Stimulated activated naive CD4-positive, alpha-beta T cell treated with Interleukin-2 at 50 U/mL for 16 hours (primary cell): ENCODE data around the gene RTL10.
"Not testable (repeated sequence)": the region's sequence is repeated elsewhere in the genome, so short reads cannot be mapped to it uniquely, and the experiment has no call there.

ENCODE experiments used
- DNase-seq: peaks from one replicate; lab custom pipeline; 2025; lab: John Stamatoyannopoulos, UW

RTL10 gene

DNA sequence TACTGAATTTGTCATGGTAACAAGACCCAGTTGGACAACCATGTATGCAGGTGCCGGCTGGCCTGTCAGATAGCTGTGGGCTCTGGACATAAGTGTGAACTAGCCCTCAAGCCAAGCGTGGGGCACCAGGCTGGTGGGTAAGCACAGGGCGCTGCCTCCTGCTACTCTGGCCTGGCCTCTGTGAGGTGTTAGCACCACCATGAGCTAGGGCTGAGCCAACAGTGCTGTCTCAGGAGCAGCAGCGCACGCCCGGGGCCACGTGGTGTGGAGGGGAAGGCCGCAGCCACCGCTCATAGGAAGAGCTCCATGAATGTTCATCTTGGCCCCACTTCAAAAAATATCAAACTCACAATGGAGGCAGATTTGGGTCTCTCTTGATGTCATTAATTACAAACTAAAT, 35.3 kb upstream of the RTL10 start:
- DNase-seq, result no peak

DNA sequence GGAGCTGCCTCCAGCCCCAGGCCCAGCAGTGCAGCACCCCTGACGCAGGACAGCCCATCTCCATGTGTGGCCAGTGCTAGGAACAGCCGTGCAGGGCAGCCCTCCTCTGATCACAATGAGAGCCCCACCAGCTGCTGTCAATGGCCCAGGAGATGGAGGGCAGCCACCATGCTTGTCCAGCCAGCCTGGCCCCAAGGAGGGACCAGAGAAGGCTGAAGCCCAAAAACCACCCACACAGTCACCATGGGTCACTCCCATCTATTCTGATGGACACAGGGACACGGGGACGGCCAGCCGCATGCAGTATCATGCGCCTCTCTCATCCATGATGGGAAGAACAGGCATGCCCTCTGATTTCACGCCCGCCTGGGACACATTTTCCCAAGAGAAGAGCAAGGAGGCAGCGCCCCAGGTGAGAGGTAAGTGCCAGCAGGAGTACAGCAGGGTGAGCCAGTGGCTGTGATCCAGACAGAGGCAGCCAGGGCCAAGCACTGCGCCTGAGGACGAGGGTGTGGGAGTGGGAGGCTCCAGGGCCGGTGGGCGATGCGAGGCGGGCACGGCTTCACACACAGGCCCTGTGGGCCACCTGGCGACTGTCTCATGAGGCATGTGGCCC, 33.6 kb upstream of the RTL10 start:
- no peak for DNase-seq

DNA sequence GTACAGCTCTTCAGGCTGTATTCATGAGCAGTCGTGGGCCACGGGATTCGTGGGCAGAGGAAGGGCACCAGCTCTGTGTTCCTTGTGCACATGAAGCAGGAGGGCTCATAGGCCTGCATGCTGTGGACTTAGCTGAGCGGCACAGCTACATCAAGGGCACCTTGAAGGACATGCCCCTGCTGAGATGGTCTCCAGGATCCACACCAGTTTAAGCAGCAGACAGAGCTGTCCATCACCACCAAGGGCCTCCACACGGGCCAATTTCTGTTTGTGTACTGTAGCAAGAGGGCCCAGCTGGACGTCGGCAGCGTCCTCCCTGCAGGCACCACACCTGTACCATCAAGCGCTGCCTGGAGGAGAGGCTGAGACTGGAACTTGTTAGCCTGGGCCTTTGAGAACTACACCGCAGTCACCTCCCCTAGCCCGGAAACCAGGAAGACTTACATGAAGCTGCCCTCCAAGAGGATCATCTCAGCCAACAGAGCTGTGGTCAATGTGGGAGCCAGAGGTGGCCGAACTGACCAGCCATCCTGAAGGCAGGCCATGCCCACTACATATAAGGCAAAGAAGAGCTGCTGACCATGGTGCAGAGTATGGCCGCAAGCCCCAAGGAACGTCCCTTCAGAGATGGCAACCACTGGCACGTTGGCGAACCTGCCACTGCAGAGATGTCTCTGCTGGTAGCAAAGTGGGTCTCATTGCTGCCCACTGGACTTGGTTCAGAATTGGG, 32.7 kb upstream of the RTL10 start:
- DNase-seq, result no peak

DNA sequence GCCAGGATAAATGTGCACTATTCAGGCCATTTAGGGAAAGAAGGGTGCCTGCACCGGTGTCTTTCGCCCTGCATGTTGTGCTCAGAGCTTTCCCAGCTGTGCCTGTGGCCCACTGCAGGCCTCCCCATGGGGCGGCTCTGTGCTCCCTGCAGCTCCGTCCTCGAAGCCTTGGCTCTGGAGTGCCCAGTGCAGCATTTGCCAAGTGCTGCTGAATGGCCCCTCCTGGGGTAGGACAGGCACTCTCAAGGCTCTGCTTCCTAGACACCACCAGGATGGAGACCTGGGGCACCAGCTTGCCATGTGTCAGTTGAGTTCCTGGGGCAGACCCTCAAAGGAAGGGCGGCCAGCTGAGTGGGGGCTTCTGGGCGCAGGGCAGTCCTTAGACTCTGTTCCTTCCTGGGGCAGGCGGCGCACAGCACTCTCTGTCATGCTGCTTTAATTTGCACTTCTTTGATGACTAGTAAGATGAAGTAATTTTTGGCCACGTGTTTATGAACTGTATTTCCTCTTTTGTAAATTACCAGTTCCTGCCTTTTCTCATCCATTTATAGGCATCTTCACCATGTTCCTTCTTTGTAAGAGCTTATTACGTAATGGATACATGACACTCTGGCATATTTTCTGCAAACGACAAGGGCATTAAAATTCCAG, 32.1 kb upstream of the RTL10 start:
- no peak for DNase-seq

DNA sequence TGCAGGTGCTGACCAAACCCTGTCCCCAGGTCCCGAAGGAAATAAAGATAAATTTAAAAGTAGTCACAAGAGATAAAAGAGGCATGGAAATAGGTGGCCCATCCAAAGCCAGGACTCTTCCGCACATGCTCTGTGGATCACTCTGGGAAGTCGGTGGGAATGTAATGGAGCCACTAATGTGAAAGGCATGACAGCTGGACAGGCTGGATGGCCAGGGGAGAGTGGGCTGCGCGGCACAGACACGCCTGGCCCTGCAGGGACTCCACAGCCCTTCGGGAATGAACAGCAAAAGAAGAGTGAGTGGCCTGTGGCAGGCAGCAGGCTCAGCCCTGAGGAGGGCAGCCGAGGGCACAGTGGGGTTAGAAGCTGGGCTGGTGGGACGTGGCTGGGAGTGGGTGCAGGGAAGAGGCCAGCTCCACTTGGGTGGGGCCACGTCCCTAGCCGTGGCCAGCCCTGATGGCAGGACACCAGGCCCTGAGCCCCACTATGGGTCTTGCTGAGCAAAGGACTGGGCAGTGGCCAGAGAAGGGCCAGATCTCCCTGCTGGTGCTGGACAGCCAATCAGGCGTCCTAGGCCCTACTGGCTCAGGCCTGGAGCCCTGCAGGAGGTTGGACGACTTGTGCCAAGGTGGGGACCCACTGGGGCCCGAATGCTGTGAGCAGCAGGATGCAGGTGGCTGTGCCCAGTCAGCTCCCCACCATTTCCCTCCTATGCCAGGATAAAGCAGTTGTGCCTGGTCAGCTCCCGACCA, 31.3 kb upstream of the RTL10 start:
- DNase-seq, result no peak

DNA sequence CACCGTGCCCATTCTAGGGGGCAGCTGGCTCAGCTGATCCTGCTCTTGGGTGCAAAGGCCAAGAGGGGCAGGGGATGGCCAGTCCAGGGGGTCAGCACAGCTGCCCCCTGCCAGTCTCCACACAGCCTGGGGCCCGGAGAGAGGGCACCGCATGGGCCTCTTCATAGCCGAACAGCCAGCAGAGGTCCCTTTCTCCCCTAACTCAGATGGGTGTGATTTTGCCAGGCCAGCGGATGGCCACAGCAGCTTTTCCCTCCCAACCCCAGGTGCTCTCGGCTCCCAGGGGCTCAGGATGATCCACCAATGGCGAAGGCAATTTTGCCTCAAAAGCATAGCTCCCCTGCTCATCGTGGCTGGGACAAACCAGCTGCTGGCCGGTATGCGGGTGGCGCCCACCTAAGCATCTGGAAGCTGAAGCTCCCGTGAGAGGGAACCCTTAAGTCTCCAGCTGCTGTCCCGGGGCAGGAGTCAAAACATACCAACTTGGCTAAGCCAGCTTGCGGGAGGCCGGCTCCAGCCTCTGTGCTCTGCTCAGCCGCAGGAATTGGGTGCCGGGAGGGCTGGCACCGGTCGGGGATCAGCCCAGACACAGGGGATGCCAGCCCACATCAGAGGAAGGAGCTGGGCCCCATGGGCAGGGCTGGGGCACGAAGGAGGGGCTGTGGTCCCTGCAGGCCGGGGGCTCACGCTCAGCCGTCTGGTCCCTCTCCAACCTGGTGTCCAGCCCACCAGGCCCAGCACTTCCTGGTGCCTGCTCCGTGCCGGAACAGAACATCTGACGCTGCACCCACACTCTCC, 30.5 kb upstream of the RTL10 start:
- no peak for DNase-seq

DNA sequence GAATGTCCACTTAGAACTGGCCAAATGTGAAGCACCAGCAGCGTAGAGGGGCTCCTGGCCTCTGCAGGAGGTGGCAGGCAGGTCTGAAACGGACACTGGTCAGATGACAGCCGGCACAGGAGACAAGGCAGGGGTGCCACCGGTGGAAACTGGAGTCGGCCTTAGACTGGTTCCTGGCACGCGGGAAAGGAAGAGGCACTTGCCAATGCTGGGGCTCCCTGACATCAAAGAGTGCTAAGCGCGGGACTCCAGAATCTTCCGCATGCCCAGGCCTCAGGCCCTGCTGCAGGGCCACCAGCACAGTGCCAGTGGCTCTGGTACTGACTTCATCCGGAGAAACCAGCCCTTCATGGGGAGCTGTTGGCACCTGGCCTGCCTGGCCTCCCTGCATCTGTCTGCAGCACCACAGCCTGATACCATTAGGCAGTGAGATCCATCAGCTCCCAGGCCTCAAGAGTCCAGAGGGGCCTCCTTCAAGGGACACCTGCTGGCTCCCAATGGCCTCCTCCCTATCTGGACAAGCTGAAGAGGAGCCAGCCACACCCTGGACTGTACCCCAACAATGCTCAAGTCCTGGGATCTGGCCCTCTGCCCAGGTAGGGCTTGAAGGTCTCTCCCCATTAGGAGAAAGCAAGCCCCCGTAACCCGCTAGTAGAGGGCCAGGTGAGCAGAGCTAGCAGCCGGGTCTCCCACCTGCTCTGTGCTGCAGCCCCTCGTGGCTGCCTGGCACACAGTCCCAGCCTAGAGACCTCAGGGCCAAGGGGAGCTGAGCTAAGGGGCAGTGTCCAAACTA, 29.7 kb upstream of the RTL10 start:
- no peak for DNase-seq

DNA sequence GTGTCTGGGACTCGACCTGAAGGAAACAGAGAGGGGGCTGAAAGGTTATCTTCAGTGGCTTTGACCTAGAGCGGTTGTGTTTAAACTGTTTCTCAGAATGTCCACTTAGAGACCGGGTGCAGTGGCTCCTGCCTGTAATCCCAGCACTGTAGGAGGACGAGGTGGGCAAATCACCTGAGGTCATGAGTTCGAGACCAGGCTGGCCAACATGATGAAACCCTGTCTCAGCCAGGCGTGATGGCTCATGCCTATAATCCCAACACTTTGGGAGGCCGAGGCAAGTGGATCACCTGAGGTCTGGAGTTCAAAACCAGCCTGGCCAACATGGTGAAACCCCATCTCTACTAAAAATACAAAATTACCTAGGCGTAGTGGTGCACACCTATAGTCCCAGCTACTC, 28.8 kb upstream of the RTL10 start:
- DNase-seq, result not testable (repeated sequence)

DNA sequence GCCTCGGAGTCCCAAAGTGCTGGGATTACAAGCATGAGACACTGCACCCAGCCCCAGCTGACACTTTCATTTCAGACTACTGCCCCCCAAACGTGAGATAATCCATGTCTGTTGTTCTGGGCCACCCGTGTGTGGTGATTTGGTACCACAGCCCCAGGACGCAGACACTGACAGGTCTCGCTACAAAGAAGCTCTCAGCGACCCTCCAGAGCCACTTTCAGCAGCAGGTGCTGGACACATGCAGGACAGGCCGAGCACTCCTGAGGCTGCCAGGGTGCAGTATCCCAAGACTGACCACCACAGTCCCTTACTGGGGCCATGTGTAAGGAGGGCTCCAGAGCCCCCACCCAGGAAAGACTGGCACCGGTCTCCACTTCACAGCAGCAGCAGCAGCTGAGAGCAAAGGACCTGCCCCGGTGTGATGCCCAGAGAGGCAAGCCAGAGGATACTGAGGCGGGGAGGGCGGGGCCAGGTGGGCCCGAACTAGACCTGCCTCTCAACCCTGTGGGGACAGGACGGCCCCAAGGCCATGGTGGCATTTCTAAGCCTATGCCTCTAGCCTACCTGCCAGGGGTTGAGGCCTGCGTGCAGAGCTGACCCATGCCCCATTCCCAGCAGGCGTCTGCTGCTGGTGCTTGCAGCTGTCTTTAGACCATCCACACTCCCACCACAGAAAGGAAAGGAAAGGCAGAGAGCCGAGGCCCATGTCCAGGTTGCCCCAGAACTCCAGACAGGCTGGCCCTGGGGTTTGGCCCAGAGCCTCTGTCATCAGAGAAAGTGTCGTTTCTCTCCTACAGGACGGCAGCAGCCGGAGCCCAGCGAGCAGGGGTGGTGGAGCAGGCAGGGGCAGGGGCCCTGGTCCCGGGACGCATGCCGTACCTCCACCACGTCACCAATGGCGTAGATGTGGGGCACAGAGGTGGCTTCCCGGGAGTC, 28.0 kb upstream of the RTL10 start:
- DNase-seq, result no peak

DNA sequence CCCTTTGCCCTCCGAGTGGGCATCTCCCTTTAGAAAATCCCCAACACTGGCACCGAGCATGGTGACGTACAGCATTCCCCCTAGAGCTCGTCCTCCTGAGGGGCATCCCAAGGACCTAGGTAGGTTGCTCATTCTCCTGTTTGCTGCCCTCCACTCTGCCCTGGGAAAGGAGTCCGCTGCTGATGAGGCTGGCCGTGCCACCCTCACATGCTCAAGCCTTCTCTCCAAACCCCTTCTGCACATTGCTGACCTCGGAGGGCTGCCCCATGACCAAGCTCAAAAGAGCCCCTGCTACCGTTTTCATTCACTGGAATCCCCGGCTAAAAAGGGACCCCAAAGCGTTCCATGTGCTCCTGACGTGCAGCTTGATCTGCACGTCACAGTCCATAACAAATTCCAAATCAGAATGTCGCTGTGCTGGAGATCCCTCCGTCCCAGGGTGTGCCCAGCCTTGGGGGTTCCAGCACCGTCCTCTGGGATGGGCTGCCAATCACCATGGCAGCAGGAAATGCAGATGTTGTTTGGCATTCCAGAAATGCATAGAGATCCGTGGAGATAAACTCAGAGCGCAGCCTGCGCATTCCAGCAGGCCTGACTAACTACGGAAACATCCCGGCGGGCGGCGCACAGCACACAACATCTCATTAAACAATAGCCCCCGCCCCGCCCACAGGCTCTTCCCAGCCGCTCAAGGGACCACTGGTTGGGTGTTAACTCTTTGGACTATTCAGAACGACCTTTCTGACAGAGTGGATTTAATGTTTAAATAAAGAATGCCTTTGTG, 26.3 kb upstream of the RTL10 start:
- DNase-seq, result no peak

DNA sequence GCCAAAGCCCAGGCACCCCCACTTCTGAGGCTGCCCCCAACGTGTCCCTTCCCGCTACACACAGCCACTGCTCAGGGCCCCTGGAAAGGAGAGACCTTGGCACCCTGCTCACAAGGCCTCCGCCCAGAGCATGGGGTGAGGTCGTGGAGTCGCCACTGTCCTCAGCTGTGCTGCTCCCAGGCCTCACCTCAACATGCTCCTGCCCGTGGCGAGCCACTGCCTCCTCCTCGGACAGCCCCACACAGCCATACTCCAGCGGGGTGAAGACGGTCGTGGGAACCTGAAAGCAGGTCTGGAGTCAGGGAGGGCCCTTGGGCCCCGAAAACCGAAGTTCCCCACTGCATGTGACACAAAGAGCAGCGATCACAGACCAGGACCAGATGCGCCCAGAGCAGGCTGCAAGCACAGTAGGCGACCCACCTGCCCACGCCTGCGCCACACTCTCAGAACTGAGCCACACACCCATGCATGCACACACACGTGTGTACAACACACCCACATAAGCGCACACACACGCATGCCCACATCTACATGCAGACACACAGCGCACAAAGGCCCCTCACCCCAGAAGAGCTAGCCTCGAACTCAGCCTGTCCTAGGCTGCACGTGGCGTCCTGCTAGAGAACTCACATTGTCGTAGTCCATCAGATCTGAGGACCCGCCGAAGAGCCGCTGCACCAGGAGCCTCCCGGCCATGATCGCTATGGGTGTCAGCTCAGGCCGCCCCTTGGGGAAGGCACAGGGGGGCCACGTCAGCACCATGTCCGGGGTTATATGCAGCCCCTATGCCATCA, 25.5 kb upstream of the RTL10 start:
- no peak for DNase-seq

DNA sequence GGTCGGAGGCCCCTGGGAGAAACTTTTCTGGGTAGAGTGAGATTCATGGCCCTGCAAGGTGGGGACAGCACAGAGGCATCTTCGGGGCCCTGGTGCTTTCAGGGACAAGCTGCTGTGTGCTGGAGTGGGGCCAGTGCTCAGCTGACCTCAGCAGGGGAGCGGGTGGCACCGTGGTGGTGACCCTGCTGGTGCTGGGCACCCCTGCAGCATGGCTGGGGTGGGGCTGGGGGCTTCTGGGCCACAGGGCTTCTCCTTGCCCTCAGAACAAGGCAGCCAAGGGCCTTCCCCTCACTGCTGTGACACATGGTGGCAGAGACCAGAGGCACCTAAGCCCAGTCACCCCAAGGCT, 24.9 kb upstream of the RTL10 start:
- no peak for DNase-seq

DNA sequence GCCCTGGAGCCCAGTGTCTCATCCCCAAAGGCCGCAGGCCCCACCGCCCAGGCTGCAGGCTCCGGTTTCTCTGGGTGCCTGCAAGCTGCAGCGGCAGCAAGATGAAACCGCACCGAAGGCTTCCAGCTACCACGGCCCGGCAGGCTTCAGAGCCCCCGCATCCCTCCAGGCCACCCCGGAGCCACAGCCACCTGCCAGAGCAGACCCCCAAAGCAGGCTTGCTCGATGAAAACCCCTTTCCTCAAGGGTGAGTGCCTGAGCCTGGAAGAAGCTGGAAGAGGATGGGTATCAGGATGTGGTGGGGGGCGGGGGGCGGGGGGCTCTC, 24.5 kb upstream of the RTL10 start:
- DNase-seq, result no peak

DNA sequence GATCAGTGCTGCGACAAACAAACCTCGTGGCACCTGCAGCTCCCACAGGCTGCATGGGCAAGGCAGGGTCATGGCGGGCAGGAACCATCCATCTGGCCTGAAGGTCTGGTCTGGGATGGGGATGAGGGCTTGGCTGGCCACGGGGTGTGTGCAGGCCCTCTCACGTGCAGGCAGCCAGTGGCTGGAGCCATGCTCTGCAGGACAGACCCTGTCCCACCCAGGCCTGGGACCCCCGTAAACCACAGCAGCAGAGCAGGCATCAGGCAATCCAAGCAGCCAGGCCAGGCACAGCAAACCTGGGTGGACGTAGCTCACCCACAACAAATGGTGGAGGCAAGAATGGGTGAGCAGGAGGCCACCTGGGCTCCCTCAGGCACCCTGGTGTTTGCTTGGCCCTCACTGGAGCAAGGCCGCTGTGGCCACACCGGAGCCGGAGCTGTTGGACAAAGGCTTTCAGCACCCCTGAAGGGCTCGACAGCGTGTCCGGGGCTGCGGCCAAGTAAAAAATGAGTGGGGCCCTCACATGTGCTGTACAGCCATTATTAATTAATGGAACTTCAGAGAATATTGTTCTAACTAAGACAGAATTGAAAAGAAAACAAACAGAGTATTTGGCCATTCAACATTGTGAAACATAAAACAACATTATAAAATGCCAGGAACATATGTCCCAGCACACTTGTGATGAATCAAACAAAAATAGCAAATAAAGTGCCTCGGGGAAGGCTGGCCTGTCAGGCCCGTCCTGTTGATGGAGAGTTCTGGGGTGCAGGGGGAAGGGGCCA, 24.0 kb upstream of the RTL10 start:
- no peak for DNase-seq

DNA sequence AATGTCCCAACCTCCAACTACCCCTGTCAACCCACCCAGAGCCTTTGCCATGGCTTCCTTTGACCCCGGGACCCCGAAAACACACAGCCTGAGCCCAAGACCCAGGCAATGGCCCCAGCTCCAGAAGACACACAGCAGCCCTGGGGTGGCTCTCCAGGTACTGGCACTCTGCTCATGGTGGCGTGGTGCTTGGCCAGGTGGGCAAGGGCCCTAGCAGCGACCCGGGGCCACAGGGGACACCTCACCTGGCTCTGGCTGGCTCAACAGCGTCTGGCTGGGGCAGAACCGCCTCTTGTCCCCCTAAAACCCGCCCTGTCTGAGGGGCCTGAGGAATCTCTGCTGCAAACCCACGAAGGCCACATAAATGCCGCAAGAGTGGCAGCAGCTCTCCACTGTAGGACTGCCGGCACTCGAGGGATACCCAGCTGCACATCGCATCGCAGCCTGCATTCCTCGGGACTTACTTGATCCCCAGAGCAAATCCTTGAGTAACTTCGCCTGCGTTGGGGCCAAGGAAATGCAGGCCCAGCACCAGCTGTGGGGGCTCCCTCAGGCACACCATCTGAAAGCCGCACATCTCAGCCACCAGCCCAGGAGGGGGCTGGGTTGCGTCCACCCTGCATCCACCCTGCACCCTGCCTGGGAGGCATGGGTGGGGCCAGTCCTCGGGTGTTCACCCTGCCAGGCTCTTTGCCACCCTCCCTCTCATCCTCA, 23.1 kb upstream of the RTL10 start:
- no peak for DNase-seq

DNA sequence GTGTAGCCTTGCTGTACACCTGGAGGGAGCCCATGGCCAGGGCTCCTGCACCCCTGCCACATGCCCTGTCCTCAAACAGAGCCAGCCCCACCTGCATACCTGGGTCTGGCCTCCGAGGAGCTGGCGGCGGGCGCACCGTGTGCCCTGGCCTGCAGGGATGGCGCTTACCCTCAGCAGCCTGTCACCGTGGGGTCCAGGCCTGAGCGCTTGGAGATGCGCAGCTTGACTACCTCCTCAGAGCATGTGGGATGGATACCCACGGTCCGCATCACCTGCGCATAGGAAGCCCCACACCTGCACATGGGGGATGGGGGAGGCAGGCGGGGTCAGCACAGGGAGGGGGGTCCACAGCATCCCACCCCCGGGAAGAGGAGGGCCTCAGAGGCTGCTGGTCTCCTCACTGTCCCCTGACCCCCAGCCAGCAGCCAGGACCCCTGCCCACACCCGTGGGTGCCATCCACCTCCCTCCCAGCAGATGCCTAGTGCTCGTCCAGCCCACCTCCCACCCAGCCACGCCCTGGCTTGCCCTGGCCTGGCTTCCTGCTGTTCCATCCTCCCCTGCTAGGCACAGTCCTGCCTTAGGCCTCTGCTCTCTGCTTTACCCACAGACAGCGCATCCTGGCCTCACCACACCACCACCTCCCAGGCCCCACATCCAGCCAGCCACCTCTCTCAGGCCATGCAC, 22.4 kb upstream of the RTL10 start:
- DNase-seq, result no peak
